ENCODE data around the gene ADAMTSL2.

- TF ChIP-seq, protein P1, sequence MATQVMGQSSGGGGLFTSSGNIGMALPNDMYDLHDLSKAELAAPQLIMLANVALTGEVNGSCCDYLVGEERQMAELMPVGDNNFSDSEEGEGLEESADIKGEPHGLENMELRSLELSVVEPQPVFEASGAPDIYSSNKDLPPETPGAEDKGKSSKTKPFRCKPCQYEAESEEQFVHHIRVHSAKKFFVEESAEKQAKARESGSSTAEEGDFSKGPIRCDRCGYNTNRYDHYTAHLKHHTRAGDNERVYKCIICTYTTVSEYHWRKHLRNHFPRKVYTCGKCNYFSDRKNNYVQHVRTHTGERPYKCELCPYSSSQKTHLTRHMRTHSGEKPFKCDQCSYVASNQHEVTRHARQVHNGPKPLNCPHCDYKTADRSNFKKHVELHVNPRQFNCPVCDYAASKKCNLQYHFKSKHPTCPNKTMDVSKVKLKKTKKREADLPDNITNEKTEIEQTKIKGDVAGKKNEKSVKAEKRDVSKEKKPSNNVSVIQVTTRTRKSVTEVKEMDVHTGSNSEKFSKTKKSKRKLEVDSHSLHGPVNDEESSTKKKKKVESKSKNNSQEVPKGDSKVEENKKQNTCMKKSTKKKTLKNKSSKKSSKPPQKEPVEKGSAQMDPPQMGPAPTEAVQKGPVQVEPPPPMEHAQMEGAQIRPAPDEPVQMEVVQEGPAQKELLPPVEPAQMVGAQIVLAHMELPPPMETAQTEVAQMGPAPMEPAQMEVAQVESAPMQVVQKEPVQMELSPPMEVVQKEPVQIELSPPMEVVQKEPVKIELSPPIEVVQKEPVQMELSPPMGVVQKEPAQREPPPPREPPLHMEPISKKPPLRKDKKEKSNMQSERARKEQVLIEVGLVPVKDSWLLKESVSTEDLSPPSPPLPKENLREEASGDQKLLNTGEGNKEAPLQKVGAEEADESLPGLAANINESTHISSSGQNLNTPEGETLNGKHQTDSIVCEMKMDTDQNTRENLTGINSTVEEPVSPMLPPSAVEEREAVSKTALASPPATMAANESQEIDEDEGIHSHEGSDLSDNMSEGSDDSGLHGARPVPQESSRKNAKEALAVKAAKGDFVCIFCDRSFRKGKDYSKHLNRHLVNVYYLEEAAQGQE (IDR thresholded peaks at IDR 0.05): no peak
- TF ChIP-seq JUND (IDR thresholded peaks at IDR 0.05): no peak
- TF ChIP-seq, protein P2, sequence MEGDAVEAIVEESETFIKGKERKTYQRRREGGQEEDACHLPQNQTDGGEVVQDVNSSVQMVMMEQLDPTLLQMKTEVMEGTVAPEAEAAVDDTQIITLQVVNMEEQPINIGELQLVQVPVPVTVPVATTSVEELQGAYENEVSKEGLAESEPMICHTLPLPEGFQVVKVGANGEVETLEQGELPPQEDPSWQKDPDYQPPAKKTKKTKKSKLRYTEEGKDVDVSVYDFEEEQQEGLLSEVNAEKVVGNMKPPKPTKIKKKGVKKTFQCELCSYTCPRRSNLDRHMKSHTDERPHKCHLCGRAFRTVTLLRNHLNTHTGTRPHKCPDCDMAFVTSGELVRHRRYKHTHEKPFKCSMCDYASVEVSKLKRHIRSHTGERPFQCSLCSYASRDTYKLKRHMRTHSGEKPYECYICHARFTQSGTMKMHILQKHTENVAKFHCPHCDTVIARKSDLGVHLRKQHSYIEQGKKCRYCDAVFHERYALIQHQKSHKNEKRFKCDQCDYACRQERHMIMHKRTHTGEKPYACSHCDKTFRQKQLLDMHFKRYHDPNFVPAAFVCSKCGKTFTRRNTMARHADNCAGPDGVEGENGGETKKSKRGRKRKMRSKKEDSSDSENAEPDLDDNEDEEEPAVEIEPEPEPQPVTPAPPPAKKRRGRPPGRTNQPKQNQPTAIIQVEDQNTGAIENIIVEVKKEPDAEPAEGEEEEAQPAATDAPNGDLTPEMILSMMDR (IDR thresholded peaks at IDR 0.05; ENCODE audit: low read depth, low read length, missing input control): no peak
- TF ChIP-seq ATF3 (IDR thresholded peaks at IDR 0.05): no peak
- no peak for TF ChIP-seq EGR1 (IDR thresholded peaks at IDR 0.05; ENCODE audit: low read depth in 2 of 2)
- no peak for TF ChIP-seq TAF1 (conservative IDR thresholded peaks at IDR 0.05)
- no peak for TF ChIP-seq YY1 (IDR thresholded peaks at IDR 0.05)
- TF ChIP-seq, protein P3, sequence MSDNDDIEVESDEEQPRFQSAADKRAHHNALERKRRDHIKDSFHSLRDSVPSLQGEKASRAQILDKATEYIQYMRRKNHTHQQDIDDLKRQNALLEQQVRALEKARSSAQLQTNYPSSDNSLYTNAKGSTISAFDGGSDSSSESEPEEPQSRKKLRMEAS (IDR thresholded peaks at IDR 0.05): no peak
- TF ChIP-seq NR2F2 (IDR thresholded peaks at IDR 0.05): no peak
- no peak for TF ChIP-seq RAD21 (IDR thresholded peaks at IDR 0.05)
- no peak for TF ChIP-seq FOXA1 (IDR thresholded peaks at IDR 0.05)
- no peak for TF ChIP-seq GABPA (IDR thresholded peaks at IDR 0.05 in 1 of 2, conservative IDR thresholded peaks at IDR 0.05 in 1 of 2)
Observed at GRCh38 chr9:133618726-133619125, 84.2 kb downstream of the ADAMTSL2 start.
